A673 (cell line): ENCODE data around the gene ZNF431.

ENCODE experiments used
- EZH2 ChIP-seq: fragments of 200-600 bp; sonication (generic); IDR thresholded peaks from 2 replicates; pipeline ENCODE4 v1.6.1; 2017; ENCODE audit warnings: borderline replicate concordance, low read depth, mild to moderate bottlenecking, mixed read lengths, antibody characterized with exemption, low read length; ENCODE audit not compliant: poor library complexity, severe bottlenecking
- TF ChIP-seq, protein P1 (sequence below): fragments of 300-800, 200-600 bp; sonication (generic); conservative IDR thresholded peaks from 2 replicates; pipeline ENCODE4 v1.5.1; 2017; ENCODE audit warnings: low read depth, mild to moderate bottlenecking, antibody characterized with exemption, low read length, moderate library complexity, mixed read lengths

- TF ChIP-seq, protein P1, sequence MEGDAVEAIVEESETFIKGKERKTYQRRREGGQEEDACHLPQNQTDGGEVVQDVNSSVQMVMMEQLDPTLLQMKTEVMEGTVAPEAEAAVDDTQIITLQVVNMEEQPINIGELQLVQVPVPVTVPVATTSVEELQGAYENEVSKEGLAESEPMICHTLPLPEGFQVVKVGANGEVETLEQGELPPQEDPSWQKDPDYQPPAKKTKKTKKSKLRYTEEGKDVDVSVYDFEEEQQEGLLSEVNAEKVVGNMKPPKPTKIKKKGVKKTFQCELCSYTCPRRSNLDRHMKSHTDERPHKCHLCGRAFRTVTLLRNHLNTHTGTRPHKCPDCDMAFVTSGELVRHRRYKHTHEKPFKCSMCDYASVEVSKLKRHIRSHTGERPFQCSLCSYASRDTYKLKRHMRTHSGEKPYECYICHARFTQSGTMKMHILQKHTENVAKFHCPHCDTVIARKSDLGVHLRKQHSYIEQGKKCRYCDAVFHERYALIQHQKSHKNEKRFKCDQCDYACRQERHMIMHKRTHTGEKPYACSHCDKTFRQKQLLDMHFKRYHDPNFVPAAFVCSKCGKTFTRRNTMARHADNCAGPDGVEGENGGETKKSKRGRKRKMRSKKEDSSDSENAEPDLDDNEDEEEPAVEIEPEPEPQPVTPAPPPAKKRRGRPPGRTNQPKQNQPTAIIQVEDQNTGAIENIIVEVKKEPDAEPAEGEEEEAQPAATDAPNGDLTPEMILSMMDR = no peak
- no peak for TF ChIP-seq EZH2
Measured at GRCh38 chr19:21148681-21149080, 6.8 kb downstream of the ZNF431 start.
